ENCODE results near the gene SLCO1C1. TPM values are rescaled to one million over a fixed set of nuclear protein-coding genes. Genes with fewer than 3 reads are reported as not detected.

Gene SLCO1C1
- total RNA-seq, 1 experiment from 2014 or later = not detected

- ChIA-PET POLR2A (no interaction called here), CTCF (no interaction called here)
- H3K4me3 Mint-ChIP-seq (ENCODE audit: unreplicated experiment) = no peak overlapping the region
- peaks cover 8% of the 10 kb centered on the region for H3K27me3 Mint-ChIP-seq (ENCODE audit: insufficient read depth, unreplicated experiment)
- no peak for TF ChIP-seq CTCF (IDR thresholded peaks at IDR 0.05; ENCODE audit: unreplicated experiment)
- no peaks in the 10 kb centered on the region for H3K4me1 Mint-ChIP-seq (ENCODE audit: insufficient read depth, unreplicated experiment)
- no peaks in the 10 kb centered on the region for H3K9me3 Mint-ChIP-seq (ENCODE audit: unreplicated experiment)
- no peak for DNase-seq (ENCODE audit: unreplicated experiment)
- H3K27ac Mint-ChIP-seq (ENCODE audit: low read depth, unreplicated experiment) = no peak overlapping the region
- H3K36me3 Mint-ChIP-seq (ENCODE audit: insufficient read depth, unreplicated experiment) = no peaks in the 10 kb centered on the region
- BruUV-seq (replicated peaks) = no TSS peak
- intact Hi-C loops (cut with micrococcal nuclease) = no loop called here
Observed at GRCh38 chr12:20718294-20718693, 23.2 kb downstream of the SLCO1C1 start.

- intact Hi-C loops (cut with micrococcal nuclease) = no loop called here
- BruUV-seq (replicated peaks) = no TSS peak
- CTCF ChIA-PET = interaction anchor here (1.0 kb wide), 1 partner anchor 121 kb away, joined by 3 read pairs; no protein-coding TSS in a partner anchor
Observed at GRCh38 chr12:20722142-20722541, 27.0 kb downstream of the SLCO1C1 start.

DNA sequence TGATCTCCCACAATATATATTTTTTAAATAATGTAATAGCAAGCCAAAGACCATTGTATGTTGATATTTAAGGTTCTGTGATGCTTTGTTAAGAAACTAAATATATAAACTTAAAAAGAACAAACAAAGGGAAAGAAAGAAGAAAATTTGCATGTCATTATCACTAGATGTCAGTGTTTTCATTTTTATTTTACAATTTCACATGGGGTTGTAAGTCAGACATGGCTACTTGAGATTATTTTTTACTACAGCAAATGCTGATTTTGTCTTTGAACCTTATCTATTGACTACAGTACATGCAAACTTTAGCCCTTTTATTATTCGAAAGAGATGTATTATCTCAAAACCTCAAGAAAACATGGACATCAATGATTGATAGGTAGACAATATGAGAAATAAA, 36.1 kb downstream of the SLCO1C1 start:
- POLR2A ChIA-PET = no interaction called here
- no peak for DNase-seq (ENCODE audit: unreplicated experiment)
- H3K4me1 Mint-ChIP-seq (ENCODE audit: insufficient read depth, unreplicated experiment) = no peaks in the 10 kb centered on the region
- peaks cover 7% of the 10 kb centered on the region for H3K9me3 Mint-ChIP-seq (ENCODE audit: unreplicated experiment)
- no TSS peak for BruUV-seq (replicated peaks)
- CTCF ChIA-PET = no interaction called here
- H3K27ac Mint-ChIP-seq (ENCODE audit: low read depth, unreplicated experiment) = no peak overlapping the region
- peaks cover 43% of the 10 kb centered on the region for H3K27me3 Mint-ChIP-seq (ENCODE audit: insufficient read depth, unreplicated experiment)
- TF ChIP-seq CTCF (IDR thresholded peaks at IDR 0.05; ENCODE audit: unreplicated experiment) = no peak
- intact Hi-C loops (cut with micrococcal nuclease) = no loop called here
- no peak overlapping the region for H3K4me3 Mint-ChIP-seq (ENCODE audit: unreplicated experiment)
- no peaks in the 10 kb centered on the region for H3K36me3 Mint-ChIP-seq (ENCODE audit: insufficient read depth, unreplicated experiment)

More at GRCh38 chr12:20722142-20722541, 27.0 kb downstream of the SLCO1C1 start:
- Mint-ChIP-seq H3K4me3 (ENCODE audit: unreplicated experiment) (no peak overlapping the region), H3K27me3 (ENCODE audit: insufficient read depth, unreplicated experiment) (no peaks in the 10 kb centered on the region), H3K27ac (ENCODE audit: low read depth, unreplicated experiment) (no peak overlapping the region), H3K4me1 (ENCODE audit: insufficient read depth, unreplicated experiment) (no peaks in the 10 kb centered on the region), H3K9me3 (ENCODE audit: unreplicated experiment) (no peaks in the 10 kb centered on the region), H3K36me3 (ENCODE audit: insufficient read depth, unreplicated experiment) (no peaks in the 10 kb centered on the region)
- POLR2A ChIA-PET = no interaction called here
- no peak for TF ChIP-seq CTCF (IDR thresholded peaks at IDR 0.05; ENCODE audit: unreplicated experiment)
- no peak for DNase-seq (ENCODE audit: unreplicated experiment)

DNA sequence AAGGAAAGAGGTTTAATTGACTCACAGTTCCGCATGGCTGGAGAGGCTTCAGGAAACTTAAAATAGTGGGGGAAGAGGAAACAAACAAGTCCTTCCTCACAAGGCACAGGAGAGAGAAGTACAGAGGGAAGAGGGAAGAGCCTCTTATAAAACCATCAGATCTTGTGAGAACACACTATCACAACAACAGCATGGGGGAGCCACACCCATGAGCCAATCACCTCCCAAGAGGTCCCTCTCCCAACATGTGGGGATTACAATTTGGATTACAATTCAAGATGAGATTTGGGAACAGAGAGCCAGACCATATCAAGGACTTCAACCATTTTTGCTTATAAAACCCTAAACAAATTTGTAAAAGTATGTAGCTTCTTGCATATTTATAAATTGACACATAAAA, 45.8 kb downstream of the SLCO1C1 start:
- intact Hi-C loops (cut with micrococcal nuclease) = no loop called here
- H3K9me3 Mint-ChIP-seq (ENCODE audit: unreplicated experiment) = peaks cover 3% of the 10 kb centered on the region
- H3K27ac Mint-ChIP-seq (ENCODE audit: low read depth, unreplicated experiment) = no peak overlapping the region
- ChIA-PET POLR2A (no interaction called here), CTCF (no interaction called here)
- H3K27me3 Mint-ChIP-seq (ENCODE audit: insufficient read depth, unreplicated experiment) = peaks cover 32% of the 10 kb centered on the region
- no peak overlapping the region for H3K4me3 Mint-ChIP-seq (ENCODE audit: unreplicated experiment)
- no peaks in the 10 kb centered on the region for H3K36me3 Mint-ChIP-seq (ENCODE audit: insufficient read depth, unreplicated experiment)
- BruUV-seq (replicated peaks) = no TSS peak
- no peak for TF ChIP-seq CTCF (IDR thresholded peaks at IDR 0.05; ENCODE audit: unreplicated experiment)
- no peaks in the 10 kb centered on the region for H3K4me1 Mint-ChIP-seq (ENCODE audit: insufficient read depth, unreplicated experiment)
- no peak for DNase-seq (ENCODE audit: unreplicated experiment)

All from MCF 10A (cell line).